Iris pigment epithelial cell (primary cell): ENCODE data around the gene ANKRD17.

Experiments used
- DNase-seq: peaks from one replicate; pipeline ENCODE4 v3.0.0-alpha.2; 2011; ENCODE audit warnings: low read depth

The ANKRD17 gene

GRCh38 chr4:73193659-73194058 lies 64.9 kb downstream of the ANKRD17 start:
- DNase-seq, result no peak

DNA sequence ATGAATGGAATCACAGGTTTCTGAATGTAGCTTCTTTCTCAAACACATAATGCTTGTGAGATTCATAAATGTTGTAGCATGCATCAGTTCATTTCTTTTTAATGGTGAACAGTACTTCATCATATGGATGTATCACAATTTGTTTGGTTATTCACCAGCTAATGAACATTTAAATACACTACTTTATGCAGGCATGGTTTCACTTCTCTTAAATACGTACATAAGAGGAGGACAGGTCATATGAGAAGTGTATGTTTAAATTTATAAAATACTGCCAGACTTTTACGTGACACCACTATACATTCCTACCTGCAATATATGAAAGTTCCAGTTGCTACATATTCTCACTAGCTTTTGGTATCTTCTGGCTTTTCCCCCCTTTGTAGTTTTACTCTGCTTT lies 65.4 kb downstream of the ANKRD17 start:
- DNase-seq, result no peak

- DNase-seq, result peak; percentile 50
Observed at GRCh38 chr4:73189274-73189810, 69.3 kb downstream of the ANKRD17 start.

DNA sequence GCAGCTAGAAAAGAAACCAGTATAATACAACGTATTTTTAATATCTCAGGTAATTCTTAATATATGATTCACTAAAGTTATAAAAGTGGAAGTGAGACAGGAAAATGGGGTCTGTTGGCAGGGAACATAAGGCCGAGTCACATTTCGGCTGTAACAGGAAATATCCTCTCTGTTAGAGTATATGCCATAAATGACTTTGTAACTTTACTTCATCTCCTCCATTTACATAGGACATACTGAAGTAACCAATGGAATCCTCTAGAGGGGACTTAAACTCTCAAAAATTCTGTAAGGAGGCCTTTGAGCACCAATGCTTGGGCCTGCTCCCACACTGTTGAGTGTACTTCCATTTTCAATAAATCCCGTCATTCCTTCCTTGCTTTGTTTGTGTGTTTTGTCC lies 71.3 kb downstream of the ANKRD17 start:
- peak; percentile 33 for DNase-seq

GRCh38 chr4:73185903-73186302 lies 72.7 kb downstream of the ANKRD17 start:
- no peak for DNase-seq

- DNase-seq, result no peak
Observed at GRCh38 chr4:73181231-73181630, 77.4 kb downstream of the ANKRD17 start.

- no peak for DNase-seq
Observed at GRCh38 chr4:73178389-73178788, 80.2 kb downstream of the ANKRD17 start.

GRCh38 chr4:73172161-73172560 lies 86.4 kb downstream of the ANKRD17 start:
- DNase-seq, result peak; percentile 64

DNA sequence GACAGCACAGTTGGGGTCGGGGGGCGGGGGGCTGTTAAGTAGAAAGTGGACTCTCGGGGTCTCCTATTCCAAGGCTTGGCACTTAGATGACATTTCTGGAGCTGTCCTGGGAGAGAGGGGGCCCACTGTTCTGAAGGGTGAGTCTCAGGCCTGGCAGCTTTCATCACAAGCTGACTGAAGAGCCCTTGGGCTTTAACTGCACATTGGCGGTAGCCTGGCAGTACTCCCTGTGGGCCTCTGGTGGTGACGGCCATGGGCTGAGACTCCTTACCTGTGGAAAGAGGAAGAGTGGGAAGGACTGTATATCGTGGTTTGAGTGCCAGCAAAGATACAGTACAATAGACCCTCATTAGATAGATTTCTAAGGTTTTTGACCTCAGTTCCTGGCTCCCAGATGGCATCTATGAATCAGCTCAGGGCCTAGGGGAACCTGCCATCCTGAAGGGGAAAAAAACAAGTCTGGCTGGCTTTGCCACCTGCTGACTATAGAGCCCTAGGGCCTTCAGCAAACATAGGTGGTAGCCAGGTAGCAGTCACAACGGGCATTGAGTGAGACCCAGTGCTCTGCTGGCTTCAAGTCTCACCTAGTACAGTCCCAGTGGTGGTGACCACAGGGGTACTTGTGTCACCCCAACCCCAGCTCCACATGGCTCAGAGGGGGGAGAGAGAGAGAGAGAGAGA lies 87.9 kb downstream of the ANKRD17 start:
- no peak for DNase-seq

DNA sequence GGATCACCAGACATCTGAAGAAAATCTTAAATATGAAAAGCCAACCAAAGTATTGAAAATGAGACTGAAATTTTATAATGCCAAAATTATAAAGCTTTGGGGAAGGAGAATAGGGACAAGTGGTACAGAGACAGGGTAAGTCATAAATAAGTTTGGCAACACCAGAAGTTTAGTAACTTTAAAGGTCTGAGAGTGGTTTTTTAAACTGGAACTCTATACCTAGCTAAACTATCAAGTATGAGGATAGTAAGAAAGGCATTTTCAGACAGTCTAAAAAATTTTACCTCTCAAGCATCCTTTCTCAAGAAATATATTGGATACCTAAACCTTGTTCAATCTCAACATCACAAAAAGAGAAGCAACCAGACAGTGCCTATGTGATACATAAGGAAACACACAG lies 92.4 kb downstream of the ANKRD17 start:
- DNase-seq, result no peak

GRCh38 chr4:73161527-73162185 lies 96.9 kb downstream of the ANKRD17 start:
- DNase-seq, result no peak

DNA sequence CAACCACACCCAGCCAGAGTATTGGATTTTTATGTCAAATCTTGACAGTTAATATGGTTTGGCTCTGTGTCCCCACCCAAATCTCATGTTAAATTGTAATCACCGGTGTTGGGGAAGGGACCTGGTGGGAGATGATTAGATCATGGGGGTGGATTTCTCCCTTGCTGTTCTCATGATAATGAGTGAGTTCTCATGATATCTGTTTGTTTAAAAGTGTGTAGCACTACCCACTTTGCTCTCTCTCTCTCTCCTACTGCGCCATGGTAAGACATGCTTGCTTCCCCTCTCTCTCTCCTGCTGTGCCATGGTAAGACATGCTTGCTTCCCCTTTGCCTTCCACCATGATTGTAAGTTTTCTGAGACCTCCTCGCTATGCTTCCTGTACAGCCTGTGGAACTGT lies 102.2 kb downstream of the ANKRD17 start:
- DNase-seq, result no peak

- DNase-seq, result no peak
Observed at GRCh38 chr4:73152893-73153292, 105.7 kb downstream of the ANKRD17 start.

- DNase-seq, result no peak
Observed at GRCh38 chr4:73142995-73143547, 115.5 kb downstream of the ANKRD17 start.

DNA sequence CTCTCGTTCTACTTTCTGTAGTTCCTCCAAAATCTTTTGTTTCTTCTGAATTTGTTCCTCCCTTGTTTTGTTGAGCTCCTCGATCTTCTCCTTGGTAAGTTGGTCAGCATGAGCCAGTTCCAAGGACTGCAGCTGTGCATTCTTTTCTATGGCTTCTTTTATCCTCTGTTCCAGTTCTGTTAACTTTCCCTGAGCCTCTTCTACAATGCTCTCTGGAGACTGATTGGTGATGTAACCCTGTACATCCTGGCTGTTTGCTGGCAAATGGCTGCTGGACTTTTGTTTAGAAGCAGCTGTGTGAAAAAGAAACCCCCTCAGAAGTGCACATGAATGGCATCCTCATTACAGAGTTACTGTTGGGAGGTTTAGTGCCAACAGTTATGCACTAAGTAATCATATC lies 118.6 kb downstream of the ANKRD17 start:
- DNase-seq, result peak; percentile 52

DNA sequence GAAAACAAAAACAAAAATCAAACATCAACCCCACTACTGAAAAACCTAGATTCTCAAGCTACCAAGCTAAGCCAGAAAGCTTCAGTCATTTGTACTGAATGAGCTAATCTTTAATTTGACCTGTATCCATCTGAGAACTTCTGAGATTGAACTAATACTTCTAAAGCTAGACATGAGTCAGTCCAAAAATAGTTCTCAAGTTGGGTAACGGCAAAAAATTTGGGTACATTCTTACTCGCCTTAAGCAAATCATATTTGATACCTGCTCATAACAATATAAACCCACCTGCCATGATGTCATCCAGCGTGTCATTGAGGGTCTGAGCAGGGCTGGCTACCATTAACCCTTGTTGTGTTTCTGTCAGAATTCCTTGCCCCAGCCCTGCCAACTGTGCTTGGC lies 119.4 kb downstream of the ANKRD17 start:
- DNase-seq, result peak; percentile 37

DNA sequence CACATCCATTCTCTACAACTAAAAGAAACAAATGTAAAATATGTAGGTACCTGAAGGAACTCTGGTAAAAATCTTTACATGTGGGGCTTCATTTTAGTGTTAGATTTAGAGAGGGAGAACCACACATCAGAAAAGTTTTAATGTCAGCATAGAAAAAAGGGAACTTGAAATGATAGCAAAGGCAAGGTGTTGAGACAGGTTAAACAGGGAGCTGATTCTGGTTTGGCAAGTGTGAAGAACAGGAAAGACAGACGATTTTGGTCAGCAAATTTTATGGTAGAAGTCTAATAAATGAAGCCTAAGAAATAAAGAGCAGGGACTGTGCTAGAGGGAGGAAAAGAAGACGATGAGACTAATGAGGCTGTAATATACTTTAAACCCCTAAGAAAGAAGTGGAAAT lies 121.5 kb downstream of the ANKRD17 start:
- DNase-seq, result no peak

DNA sequence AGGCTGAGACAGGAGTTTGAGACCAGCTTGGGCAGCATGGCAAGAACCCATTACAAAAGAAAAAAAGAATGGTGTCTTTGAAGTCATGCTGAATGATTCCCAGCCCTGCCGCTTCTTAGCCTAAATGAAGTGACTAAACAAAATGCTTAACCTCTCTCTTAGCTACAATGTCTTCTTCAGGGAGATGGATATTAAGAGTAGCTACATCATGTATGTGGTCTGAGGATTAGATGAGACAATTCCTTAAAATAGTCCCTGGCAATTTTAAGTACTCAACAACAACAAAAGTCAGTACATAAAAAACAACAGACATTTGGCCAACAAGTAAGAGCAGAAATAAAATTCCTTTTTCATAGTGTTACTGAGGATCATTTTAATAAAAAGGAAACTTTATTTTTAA lies 124.8 kb downstream of the ANKRD17 start:
- DNase-seq, result no peak

DNA sequence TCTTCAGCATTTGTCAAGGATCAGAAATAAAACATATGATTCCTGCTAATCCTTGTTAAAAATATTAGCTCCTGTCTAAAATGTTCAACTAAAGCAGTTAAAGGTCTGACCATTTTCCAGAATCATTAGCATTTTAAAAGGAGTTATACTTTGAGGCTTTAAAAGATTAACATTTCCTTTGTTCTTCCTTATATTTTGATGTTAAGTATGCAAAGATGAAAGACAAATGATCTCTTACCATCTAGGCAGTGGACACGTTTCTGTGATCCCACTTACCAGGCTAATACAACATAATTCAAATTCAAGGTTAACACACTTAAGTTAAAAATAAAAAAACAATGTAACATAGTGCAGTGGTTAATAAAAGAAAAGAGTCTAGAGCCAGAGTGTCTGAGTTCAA lies 127.3 kb downstream of the ANKRD17 start:
- DNase-seq, result no peak

DNA sequence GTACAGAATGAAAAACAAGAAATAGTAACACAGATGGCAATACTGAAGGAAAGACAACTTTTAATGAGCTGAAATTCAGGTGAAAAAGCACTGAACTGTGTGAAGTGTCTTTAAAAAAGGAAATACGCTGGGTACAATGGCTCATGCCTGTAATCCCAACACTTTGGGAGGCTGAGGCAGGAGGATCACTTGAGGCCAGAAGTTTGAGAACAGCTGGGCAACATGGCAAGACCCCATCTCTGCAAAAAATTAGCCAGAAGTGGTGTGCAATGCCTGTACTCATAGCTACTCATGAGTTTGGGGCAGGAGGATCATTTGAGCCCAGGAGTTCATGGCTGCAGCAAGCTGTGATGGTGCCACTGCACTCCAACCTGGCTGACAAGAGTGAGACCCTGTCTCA lies 129.3 kb downstream of the ANKRD17 start:
- DNase-seq, result no peak

- DNase-seq, result peak; percentile 31
Observed at GRCh38 chr4:73127839-73128453, 130.7 kb downstream of the ANKRD17 start.

GRCh38 chr4:73109493-73109892 lies 149.1 kb downstream of the ANKRD17 start:
- no peak for DNase-seq

DNA sequence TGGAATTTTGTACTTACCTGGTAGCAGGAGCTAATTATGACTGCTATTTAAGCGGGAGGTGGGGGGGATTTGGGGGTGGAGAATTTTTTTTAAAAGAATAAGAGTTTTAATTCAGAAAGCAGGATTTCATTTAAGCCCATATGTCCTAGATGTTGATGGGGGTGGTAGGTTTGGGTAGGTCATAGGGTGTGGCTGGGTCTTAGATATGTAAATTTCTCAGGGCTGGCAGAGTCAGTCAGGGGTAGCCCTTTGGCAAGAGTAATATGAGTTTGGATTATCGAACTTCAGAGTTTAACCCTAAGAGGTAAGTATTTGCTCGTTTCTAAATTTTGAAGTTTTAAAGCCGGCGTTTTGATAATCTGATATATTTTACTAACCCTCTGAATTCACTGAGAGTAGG lies 153.9 kb downstream of the ANKRD17 start:
- DNase-seq, result no peak
